Osteoblast (primary cell): Measurements from ENCODE around the gene CELF2. TPM values are rescaled to one million over a fixed set of nuclear protein-coding genes. Genes with fewer than 3 reads are reported as not detected.
A peak's percentile ranks its signal among the peaks of the same experiment; 100 is the strongest.

Experiments
- DNase-seq: peaks from one replicate; pipeline ENCODE4 v3.0.0; 2011; ENCODE audit warnings: low spot score, mixed read lengths; ENCODE audit not compliant: insufficient read length; ENCODE audit errors: missing footprints
- H2AFZ ChIP-seq: 2 replicates; pipeline ENCODE4 v1.6.0; 2011; ENCODE audit warnings: mild to moderate bottlenecking, low read length
- H3K27ac ChIP-seq: 2 replicates; pipeline ENCODE4 v1.5.1; 2011; ENCODE audit warnings: mild to moderate bottlenecking, low read depth, low read length, moderate library complexity
- H3K27me3 ChIP-seq: 2 replicates; pipeline ENCODE4 v1.6.0; 2012; ENCODE audit warnings: mild to moderate bottlenecking, control low read depth, inconsistent platforms, low read length, moderate library complexity; ENCODE audit not compliant: insufficient read depth
- H3K36me3 ChIP-seq: 2 replicates; pipeline ENCODE4 v1.5.1; 2011; ENCODE audit warnings: mild to moderate bottlenecking, low read length, control low read depth, moderate library complexity; ENCODE audit not compliant: insufficient read depth
- H3K4me1 ChIP-seq: 2 replicates; pipeline ENCODE4 v1.5.1; 2011; ENCODE audit warnings: mild to moderate bottlenecking, low read length, control low read depth, moderate library complexity; ENCODE audit not compliant: insufficient read depth
- H3K4me2 ChIP-seq: 2 replicates; pipeline ENCODE4 v1.6.0; 2011; ENCODE audit warnings: mild to moderate bottlenecking, low read length; ENCODE audit not compliant: insufficient read depth
- H3K4me3 ChIP-seq: fragments of 200-600 bp; sonication (generic); 3 replicates; pipeline ENCODE4 v1.5.1; 2012; ENCODE audit warnings: mild to moderate bottlenecking, low read length, inconsistent platforms; ENCODE audit not compliant: insufficient read depth
- H3K79me2 ChIP-seq: 2 replicates; pipeline ENCODE4 v1.6.0; 2012; ENCODE audit warnings: mild to moderate bottlenecking, low read length, control low read depth, inconsistent platforms; ENCODE audit not compliant: insufficient read depth
- H3K9me3 ChIP-seq: 2 replicates; pipeline ENCODE4 v1.5.1; 2011; ENCODE audit warnings: low read depth, low read length, control low read depth
- H4K20me1 ChIP-seq: 2 replicates; pipeline ENCODE4 v1.6.0; 2012; ENCODE audit warnings: mild to moderate bottlenecking, low read length, control low read depth; ENCODE audit not compliant: insufficient read depth
- total RNA-seq: library from RNA; depleted of rRNA; stranded (reverse); fragments of >200 nt; gene quantifications from 2 replicates; pipeline ENCODE4 v1.2.3, GENCODE V29; 2012
- TF ChIP-seq, protein P1 (sequence below): IDR thresholded peaks from 2 replicates; pipeline ENCODE4 v1.5.1; 2011; ENCODE audit warnings: mild to moderate bottlenecking, low read depth, low read length, moderate library complexity; ENCODE audit errors: extremely low read depth

The CELF2 gene
- total RNA-seq, 1 donor, result 7.6 TPM

DNA sequence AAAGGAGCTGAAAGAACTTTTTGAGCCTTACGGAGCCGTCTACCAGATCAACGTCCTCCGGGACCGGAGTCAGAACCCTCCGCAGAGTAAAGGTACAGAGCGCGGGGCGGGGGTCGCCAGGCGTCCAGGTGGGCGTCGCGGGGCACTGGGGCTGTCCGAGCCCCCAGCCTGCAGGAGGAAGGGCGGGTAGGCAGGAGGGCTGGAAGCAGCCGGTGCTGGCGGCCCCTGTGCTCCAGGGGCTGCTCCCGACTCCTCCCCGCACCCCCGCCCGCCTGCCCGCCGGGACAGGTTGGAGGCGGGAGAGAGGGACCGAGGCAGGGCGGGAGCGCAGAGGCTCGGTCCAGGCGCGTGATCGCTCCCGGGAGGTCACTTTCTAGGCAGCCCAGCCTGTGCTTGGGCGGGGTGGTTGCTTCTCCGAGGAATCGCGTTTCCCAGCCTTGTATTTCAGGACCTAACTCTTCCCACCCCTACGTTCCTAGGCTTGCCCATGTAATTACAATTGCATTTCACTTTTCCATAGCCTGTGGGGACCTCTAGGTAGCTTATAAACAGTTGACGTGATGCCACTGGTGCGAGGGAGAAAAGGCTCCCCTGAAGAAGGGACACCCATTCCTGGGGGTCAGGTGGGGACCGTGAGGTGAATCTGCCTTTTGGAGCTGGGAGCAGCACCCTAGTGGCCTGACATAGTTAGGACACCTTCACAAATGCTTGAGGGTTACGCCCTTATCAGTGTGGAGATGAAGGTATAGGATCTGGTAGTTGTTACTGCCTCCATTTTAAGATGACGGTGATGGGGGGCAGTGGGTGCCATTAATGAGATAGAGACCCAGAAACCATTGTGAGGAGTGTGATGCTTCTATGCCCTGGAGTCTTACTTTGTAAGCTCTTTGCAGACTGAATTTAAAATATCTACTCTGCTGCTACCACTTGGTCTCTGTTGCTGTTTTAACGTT lies 148.2 kb downstream of the CELF2 start:
- peak overlapping the region; percentile 55 for H3K4me2 ChIP-seq

DNA sequence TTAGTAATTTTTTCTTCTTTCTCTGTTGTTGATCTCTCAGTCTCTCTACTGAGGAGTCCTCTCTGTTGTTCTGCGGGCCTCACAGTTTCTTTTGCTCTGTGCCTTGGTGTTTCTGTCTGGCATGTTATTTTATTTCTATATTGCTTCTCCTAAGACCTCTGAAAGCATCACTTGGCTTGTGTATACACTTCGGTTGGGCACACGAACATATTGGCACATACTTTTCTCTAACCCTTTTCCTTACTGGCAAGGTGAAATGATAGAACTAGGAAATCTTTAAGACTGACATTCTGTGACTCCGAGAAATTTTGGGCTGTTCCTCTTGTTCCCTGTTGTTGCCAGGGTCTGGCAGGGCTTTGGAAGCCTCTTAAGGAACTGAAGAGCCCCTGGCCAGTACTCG lies 148.9 kb downstream of the CELF2 start:
- H3K79me2 ChIP-seq, result no peaks in the 10 kb centered on the region
- TF ChIP-seq, protein P1, sequence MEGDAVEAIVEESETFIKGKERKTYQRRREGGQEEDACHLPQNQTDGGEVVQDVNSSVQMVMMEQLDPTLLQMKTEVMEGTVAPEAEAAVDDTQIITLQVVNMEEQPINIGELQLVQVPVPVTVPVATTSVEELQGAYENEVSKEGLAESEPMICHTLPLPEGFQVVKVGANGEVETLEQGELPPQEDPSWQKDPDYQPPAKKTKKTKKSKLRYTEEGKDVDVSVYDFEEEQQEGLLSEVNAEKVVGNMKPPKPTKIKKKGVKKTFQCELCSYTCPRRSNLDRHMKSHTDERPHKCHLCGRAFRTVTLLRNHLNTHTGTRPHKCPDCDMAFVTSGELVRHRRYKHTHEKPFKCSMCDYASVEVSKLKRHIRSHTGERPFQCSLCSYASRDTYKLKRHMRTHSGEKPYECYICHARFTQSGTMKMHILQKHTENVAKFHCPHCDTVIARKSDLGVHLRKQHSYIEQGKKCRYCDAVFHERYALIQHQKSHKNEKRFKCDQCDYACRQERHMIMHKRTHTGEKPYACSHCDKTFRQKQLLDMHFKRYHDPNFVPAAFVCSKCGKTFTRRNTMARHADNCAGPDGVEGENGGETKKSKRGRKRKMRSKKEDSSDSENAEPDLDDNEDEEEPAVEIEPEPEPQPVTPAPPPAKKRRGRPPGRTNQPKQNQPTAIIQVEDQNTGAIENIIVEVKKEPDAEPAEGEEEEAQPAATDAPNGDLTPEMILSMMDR, result no peak

More for the DNA sequence above, 148.2 kb downstream of the CELF2 start:
- Histone ChIP-seq H3K4me1 (no peaks in the 10 kb centered on the region), H3K27me3 (no peaks in the 10 kb centered on the region), H3K4me3 (peak overlapping the region; percentile 43), H3K36me3 (no peaks in the 10 kb centered on the region), H2AFZ (no peak overlapping the region), H3K9me3 (no peaks in the 10 kb centered on the region), H3K27ac (no peak overlapping the region), H4K20me1 (no peaks in the 10 kb centered on the region), H3K79me2 (no peaks in the 10 kb centered on the region)
- no peak for DNase-seq
- TF ChIP-seq, protein P1, result no peak

DNA sequence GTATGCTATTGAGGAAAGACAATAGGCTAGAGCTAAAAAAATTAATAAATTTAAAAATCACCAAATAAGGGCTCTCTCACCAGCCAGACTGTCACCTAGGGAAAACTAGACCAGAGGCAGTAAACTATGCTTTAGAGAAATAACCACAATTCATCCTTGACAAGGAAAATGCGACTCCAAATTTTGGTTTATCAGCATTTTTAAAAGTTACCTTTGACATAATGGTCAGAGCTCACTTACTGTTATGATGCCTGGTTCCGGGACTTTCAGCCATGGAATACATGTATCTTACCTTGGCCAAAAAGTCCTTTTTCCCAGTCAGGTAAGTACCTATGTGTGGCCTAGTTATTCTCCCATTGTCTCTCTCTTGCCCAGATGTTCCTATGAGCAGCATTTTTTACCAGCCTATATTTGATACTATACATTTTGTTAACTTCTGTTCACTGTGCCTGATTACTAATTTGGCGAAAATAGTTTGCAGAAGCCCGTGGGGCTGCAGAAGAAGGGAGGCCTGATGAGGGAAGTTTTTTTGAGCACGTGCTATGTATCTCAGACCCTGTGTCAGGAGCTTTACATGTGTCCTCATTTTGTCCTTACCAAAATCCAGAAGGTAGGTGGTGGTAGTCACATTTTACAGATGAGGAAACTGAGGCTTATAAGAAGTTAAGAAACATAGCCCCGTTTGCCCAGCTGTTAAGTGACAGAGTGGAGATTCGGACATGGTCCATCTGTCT lies 149.7 kb downstream of the CELF2 start:
- H3K27me3 ChIP-seq, result no peaks in the 10 kb centered on the region
- no peaks in the 10 kb centered on the region for H4K20me1 ChIP-seq

More for the DNA sequence above, 148.9 kb downstream of the CELF2 start:
- H3K9me3 ChIP-seq, result no peaks in the 10 kb centered on the region
- H3K27me3 ChIP-seq, result no peaks in the 10 kb centered on the region
- no peak overlapping the region for H3K4me3 ChIP-seq
- no peaks in the 10 kb centered on the region for H3K4me1 ChIP-seq
- no peaks in the 10 kb centered on the region for H3K36me3 ChIP-seq
- no peaks in the 10 kb centered on the region for H4K20me1 ChIP-seq
- H2AFZ ChIP-seq, result no peak overlapping the region
- H3K27ac ChIP-seq, result no peak overlapping the region
- H3K4me2 ChIP-seq, result no peak overlapping the region
- no peak for DNase-seq

More for the DNA sequence above, 149.7 kb downstream of the CELF2 start:
- H3K9me3 ChIP-seq, result no peaks in the 10 kb centered on the region
- H3K27ac ChIP-seq, result no peak overlapping the region
- no peaks in the 10 kb centered on the region for H3K79me2 ChIP-seq
- DNase-seq, result no peak
- H3K4me1 ChIP-seq, result no peaks in the 10 kb centered on the region
- no peak overlapping the region for H3K4me3 ChIP-seq
- no peak overlapping the region for H2AFZ ChIP-seq
- TF ChIP-seq, protein P1, result no peak
- no peaks in the 10 kb centered on the region for H3K36me3 ChIP-seq
- no peak overlapping the region for H3K4me2 ChIP-seq
